ENCODE measurements around the gene FSTL4.

FSTL4 gene
- 0.05 to 0.87 reads per million in 2 donors for total RNA-seq

GRCh38 chr5:133612249-133612860 lies at the start of gene FSTL4:
TSS of gene FSTL4 (minus strand) at chr5:133612541.
- DNase-seq, result no peak

- no peak for DNase-seq
Observed at GRCh38 chr5:133661389-133661788, 49.0 kb upstream of the FSTL4 start.

GRCh38 chr5:133658327-133658726 lies 46.0 kb upstream of the FSTL4 start:
- no peak for DNase-seq

- DNase-seq, result no peak
Observed at GRCh38 chr5:133657036-133657435, 44.7 kb upstream of the FSTL4 start.

- DNase-seq, result no peak
Observed at GRCh38 chr5:133655966-133656365, 43.6 kb upstream of the FSTL4 start.

- DNase-seq, result no peak
Observed at GRCh38 chr5:133653760-133654049, 41.4 kb upstream of the FSTL4 start.

GRCh38 chr5:133652951-133653759 lies 40.8 kb upstream of the FSTL4 start:
- no peak for DNase-seq

GRCh38 chr5:133644000-133644865 lies 31.9 kb upstream of the FSTL4 start:
- DNase-seq, result no peak

- no peak for DNase-seq
Observed at GRCh38 chr5:133643365-133643764, 31.0 kb upstream of the FSTL4 start.

GRCh38 chr5:133642153-133642722 lies 29.9 kb upstream of the FSTL4 start:
- DNase-seq, result no peak

- no peak for DNase-seq
Observed at GRCh38 chr5:133641683-133642082, 29.3 kb upstream of the FSTL4 start.

GRCh38 chr5:133639850-133640528 lies 27.6 kb upstream of the FSTL4 start:
- DNase-seq, result no peak

GRCh38 chr5:133638436-133638835 lies 26.1 kb upstream of the FSTL4 start:
- DNase-seq, result no peak

- DNase-seq, result no peak
Observed at GRCh38 chr5:133637206-133637605, 24.9 kb upstream of the FSTL4 start.

GRCh38 chr5:133635051-133635450 lies 22.7 kb upstream of the FSTL4 start:
- no peak for DNase-seq

- DNase-seq, result no peak
Observed at GRCh38 chr5:133627180-133627579, 14.8 kb upstream of the FSTL4 start.

- DNase-seq, result no peak
Observed at GRCh38 chr5:133624316-133624715, 12.0 kb upstream of the FSTL4 start.

GRCh38 chr5:133618141-133618540 lies 5.8 kb upstream of the FSTL4 start:
- no peak for DNase-seq

GRCh38 chr5:133613743-133614142 lies 1.4 kb upstream of the FSTL4 start:
- no peak for DNase-seq

GRCh38 chr5:133613184-133613583 lies 843 bp upstream of the FSTL4 start:
- no peak for DNase-seq

- no peak for DNase-seq
Observed at GRCh38 chr5:133611357-133612248, 738 bp downstream of the FSTL4 start.

Data from activated gamma-delta T cell (primary cell).